NT2/D1 (cell line): ENCODE results near the gene ARV1.
"Not testable (repeated sequence)": the region's sequence is repeated elsewhere in the genome, so short reads cannot be mapped to it uniquely, and the experiment has no call there.

Source experiments
- DNase-seq: peaks from one replicate; pipeline ENCODE4 v3.0.0-alpha.2; 2011; ENCODE audit warnings: low read depth, low spot score
- H3K27me3 ChIP-seq: 2 replicates; pipeline ENCODE4 v1.6.0; 2011; ENCODE audit warnings: mild to moderate bottlenecking; ENCODE audit not compliant: insufficient read length, insufficient read depth
- H3K36me3 ChIP-seq: 2 replicates; pipeline ENCODE4 v1.6.1; 2011; ENCODE audit warnings: mild to moderate bottlenecking, low read length, mixed read lengths; ENCODE audit not compliant: insufficient read depth, insufficient read length
- H3K4me1 ChIP-seq: 2 replicates; pipeline ENCODE4 v1.5.1; 2011; ENCODE audit not compliant: insufficient read depth, insufficient read length
- H3K4me3 ChIP-seq: 2 replicates; pipeline ENCODE4 v1.5.1; 2011; ENCODE audit warnings: low read depth; ENCODE audit not compliant: insufficient read length
- H3K9ac ChIP-seq: 2 replicates; pipeline ENCODE4 v1.6.0; 2011; ENCODE audit warnings: low read depth; ENCODE audit not compliant: insufficient read length
- H3K9me3 ChIP-seq: 2 replicates; pipeline ENCODE4 v1.5.1; 2011; ENCODE audit warnings: mild to moderate bottlenecking, low read length; ENCODE audit not compliant: insufficient read depth
- SUZ12 ChIP-seq: IDR thresholded peaks from 2 replicates; pipeline ENCODE4 v1.6.1; 2011; ENCODE audit not compliant: insufficient read length, insufficient read depth; ENCODE audit errors: extremely low read depth
- YY1 ChIP-seq: IDR thresholded peaks from 2 replicates; pipeline ENCODE4 v1.6.1; 2011; ENCODE audit not compliant: insufficient read length, insufficient read depth
- ZNF274 ChIP-seq: IDR thresholded peaks from 2 replicates; pipeline ENCODE4 v1.6.1; 2011; ENCODE audit warnings: mild to moderate bottlenecking, low read depth, low read length

ARV1 gene

GRCh38 chr1:231027971-231028370 lies 49.1 kb downstream of the ARV1 start:
- Histone ChIP-seq H3K27me3 (no peaks in the 10 kb centered on the region), H3K9ac (no peak overlapping the region), H3K4me3 (no peak overlapping the region), H3K36me3 (no peaks in the 10 kb centered on the region), H3K9me3 (no peaks in the 10 kb centered on the region), H3K4me1 (no peaks in the 10 kb centered on the region)
- DNase-seq = no peak
- TF ChIP-seq ZNF274 (no peak), YY1 (no peak), SUZ12 (no peak)

GRCh38 chr1:231028682-231029081 lies 49.8 kb downstream of the ARV1 start:
- Histone ChIP-seq H3K9me3 (no peaks in the 10 kb centered on the region), H3K4me1 (no peaks in the 10 kb centered on the region), H3K27me3 (no peaks in the 10 kb centered on the region), H3K36me3 (no peaks in the 10 kb centered on the region), H3K9ac (no peak overlapping the region), H3K4me3 (no peak overlapping the region)
- TF ChIP-seq YY1 = no peak
- no peak for DNase-seq

- H3K4me1 ChIP-seq, DNase-seq, H3K36me3 ChIP-seq: not testable (repeated sequence)
Measured at GRCh38 chr1:231029247-231029646, 50.4 kb downstream of the ARV1 start.

GRCh38 chr1:231029841-231030240 lies 50.9 kb downstream of the ARV1 start:
- Histone ChIP-seq H3K9me3 (no peaks in the 10 kb centered on the region), H3K27me3 (no peaks in the 10 kb centered on the region), H3K36me3 (no peaks in the 10 kb centered on the region), H3K4me1 (no peaks in the 10 kb centered on the region), H3K4me3 (no peak overlapping the region), H3K9ac (no peak overlapping the region)
- DNase-seq = no peak
- TF ChIP-seq SUZ12 (no peak), YY1 (no peak), ZNF274 (no peak)

More at GRCh38 chr1:231029247-231029646, 50.4 kb downstream of the ARV1 start:
- not testable (repeated sequence) for H3K4me3 ChIP-seq, H3K9ac ChIP-seq, H3K9me3 ChIP-seq, H3K27me3 ChIP-seq

GRCh38 chr1:231032963-231033362 lies 54.1 kb downstream of the ARV1 start:
- Histone ChIP-seq H3K27me3 (peaks cover 14% of the 10 kb centered on the region), H3K36me3 (no peaks in the 10 kb centered on the region), H3K4me3 (no peak overlapping the region), H3K9me3 (no peaks in the 10 kb centered on the region), H3K9ac (no peak overlapping the region), H3K4me1 (no peaks in the 10 kb centered on the region)
- no peak for TF ChIP-seq SUZ12
- no peak for TF ChIP-seq YY1
- no peak for DNase-seq

- TF ChIP-seq ZNF274 (no peak), YY1 (no peak), SUZ12 (no peak)
- DNase-seq = no peak
- peaks cover 4% of the 10 kb centered on the region for H3K4me1 ChIP-seq
- H3K9ac ChIP-seq = no peak overlapping the region
- no peaks in the 10 kb centered on the region for H3K36me3 ChIP-seq
- peaks cover 39% of the 10 kb centered on the region for H3K27me3 ChIP-seq
- H3K9me3 ChIP-seq = no peaks in the 10 kb centered on the region
- H3K4me3 ChIP-seq = no peak overlapping the region
Measured at GRCh38 chr1:231035799-231036198, 56.9 kb downstream of the ARV1 start.

GRCh38 chr1:231036416-231036815 lies 57.5 kb downstream of the ARV1 start:
- DNase-seq = no peak

More at GRCh38 chr1:231036416-231036815, 57.5 kb downstream of the ARV1 start:
- no peaks in the 10 kb centered on the region for H3K9me3 ChIP-seq
- TF ChIP-seq ZNF274 (no peak), YY1 (no peak), SUZ12 (no peak)
- H3K27me3 ChIP-seq = peaks cover 45% of the 10 kb centered on the region
- peaks cover 4% of the 10 kb centered on the region for H3K4me1 ChIP-seq
- no peak overlapping the region for H3K4me3 ChIP-seq
- H3K9ac ChIP-seq = no peak overlapping the region
- no peaks in the 10 kb centered on the region for H3K36me3 ChIP-seq
